HTERT RPE-1 (cell line): Measurements from ENCODE around the gene CASQ1.

Experiments
- in situ Hi-C: fragments of 300-500 bp; cut with MboI; formaldehyde crosslinking; loops from 4 replicates; pipeline ENCODE4 v1.14.3; 2020; ENCODE audit warnings: low sequenced_read_pairs

Gene CASQ1

GRCh38 chr1:160224606-160225005, 34.2 kb downstream of the CASQ1 start:
- in situ Hi-C loops: no loop called here

- in situ Hi-C loops: no loop called here
These were observed 35.0 kb downstream of the CASQ1 start for GRCh38 chr1:160225345-160225744.

DNA sequence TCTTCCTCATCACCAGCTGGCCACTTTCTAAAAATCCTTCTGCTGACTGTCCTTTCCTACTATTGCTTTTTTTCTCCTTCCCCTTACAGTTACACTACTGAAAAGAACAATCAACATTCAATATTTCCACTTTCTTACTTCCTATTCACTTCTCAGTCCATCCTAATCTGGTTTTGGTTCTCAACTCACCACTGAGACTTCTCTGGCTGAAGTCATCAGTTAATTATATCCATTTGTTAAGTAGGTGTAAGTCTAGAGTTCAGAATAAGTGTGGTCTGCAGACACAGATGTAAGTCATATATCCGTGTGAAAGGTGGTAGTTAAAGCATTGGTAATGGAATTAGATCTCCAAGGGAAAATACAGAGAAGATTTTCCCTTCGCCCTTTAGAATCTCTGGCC, 36.2 kb downstream of the CASQ1 start:
- in situ Hi-C loops: no loop called here

DNA sequence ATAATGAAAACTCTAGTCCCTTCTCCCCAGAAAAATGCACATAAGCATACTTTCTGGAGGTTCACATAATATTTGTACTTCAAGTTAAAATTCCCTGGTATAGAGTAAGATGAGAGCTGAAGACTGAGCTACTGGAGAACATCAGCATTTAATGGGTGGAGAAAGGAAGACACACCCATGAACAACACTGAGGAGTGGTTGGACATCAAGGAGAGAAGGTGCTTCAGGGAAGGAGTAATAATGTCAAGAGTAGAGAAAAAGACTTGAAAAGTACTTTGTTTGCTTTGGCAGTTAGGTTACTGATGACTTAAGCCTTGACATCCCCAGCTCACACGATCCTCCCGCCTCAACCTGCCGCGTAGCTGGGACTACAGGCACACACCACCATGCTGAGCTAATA, 36.7 kb downstream of the CASQ1 start:
- in situ Hi-C loops: no loop called here

DNA sequence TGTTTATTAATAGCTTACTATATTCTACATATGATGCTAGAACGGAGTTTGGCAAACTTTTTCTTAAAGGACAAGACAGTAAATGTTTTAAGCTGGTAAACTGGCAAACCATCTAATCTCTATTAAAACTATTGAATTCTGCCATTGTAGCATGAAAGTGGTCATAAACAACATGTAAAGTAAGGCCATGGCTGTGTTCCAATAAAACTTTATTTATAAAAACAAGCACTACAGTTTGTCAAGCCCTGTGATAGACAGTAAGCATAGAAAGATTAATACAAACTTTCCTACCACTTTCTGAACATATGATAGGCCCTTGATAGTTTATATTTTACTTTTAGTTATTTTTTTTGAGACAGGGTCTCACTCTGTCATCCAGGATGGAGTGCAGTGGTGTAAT, 37.2 kb downstream of the CASQ1 start:
- in situ Hi-C loops: no loop called here

GRCh38 chr1:160228431-160228830, 38.1 kb downstream of the CASQ1 start:
- in situ Hi-C loops: no loop called here

DNA sequence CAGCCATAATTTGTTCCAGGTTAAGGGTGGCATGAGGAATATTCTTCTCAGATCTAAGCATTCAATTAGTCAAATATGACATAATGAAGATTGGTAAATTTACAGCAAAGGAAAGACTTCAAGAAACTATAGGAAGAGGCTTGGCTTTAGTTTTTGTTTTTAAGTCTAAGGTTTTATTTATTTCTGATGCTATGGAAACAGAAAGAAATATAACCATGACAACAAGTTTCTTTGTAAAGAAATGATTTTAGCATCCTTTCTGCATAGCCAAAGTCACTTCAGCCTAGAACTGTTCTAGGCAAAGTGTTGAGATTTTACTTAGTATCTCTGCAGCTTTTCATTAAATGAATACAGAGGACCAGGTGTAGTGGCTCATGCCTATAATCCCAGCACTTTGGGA, 42.5 kb downstream of the CASQ1 start:
- in situ Hi-C loops: no loop called here

GRCh38 chr1:160236806-160237205, 46.4 kb downstream of the CASQ1 start:
- in situ Hi-C loops: no loop called here

GRCh38 chr1:160237558-160237957, 47.2 kb downstream of the CASQ1 start:
- in situ Hi-C loops: no loop called here

DNA sequence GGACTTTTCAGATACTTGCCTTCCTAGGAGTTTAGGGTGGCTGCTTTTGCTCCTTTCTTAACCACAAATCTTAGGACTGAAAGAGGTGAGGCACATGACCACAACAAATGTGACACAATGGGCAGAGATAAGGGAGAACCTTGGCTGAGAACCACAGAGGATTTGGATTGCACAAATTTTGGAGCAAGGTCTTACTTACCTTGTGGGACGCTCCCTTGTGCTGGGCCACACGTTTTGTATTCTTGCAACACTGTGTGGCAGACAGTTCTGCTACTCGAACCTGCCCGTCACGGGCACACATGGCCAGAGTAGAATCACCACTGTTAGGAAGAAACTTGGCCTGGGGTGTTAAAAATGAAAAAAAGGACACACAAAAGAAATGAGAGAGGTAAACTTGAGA, 48.0 kb downstream of the CASQ1 start:
- in situ Hi-C loops: no loop called here

DNA sequence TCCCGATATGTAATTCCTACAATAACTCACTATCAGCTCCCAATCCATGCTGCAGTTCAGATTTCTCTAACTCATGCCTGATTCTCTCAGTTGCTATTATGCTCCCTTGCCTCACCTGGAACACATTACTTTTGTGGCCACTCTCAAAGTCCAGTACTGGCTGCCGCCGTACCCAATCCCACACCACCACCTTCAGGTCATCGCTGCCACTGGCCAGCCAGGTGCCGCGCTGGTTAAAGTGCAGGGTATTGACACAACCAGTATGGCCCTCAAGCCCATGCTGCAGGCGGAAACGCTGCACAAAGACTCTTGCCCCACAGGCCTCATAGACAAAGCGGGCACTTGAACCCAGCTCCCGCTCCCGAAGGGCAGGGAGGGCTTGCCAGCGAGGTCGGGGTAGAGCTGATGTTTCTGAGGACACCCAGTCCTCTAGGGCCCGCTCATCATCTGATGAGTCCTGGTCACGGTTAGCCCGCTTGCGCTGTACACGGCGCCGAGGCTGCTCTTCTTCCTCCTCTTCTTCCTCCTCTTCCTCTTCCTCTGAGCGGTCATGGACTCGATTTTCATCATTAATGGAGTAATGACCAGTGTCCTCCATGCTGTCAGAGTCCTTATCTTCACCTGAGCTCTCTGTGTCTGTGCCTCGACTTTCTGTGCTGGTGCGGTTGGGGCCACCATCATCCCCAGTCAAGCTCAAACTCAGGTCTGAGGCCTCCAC, 49.4 kb downstream of the CASQ1 start:
- in situ Hi-C loops: no loop called here

DNA sequence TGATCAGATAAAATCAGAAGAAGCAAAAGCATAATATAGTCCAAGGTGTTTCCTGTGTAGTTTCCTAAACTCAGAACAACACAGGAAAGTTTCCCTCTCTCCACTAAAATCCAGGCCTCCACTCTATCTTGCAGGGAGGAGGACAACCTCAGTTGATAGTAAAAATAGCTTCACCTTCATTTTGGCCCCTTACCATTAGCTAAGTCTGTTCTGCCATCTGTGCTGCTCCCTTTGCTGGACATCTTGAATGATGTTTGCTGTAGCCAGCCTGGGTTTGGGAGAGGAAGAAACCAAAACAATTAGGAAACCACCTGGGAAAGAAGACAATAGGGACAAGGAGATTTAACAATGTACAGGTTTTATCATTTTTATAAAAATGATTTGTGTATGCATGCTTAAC, 53.4 kb downstream of the CASQ1 start:
- in situ Hi-C loops: no loop called here

GRCh38 chr1:160244209-160244608, 53.8 kb downstream of the CASQ1 start:
- in situ Hi-C loops: no loop called here

- in situ Hi-C loops: no loop called here
These were observed 55.1 kb downstream of the CASQ1 start for GRCh38 chr1:160245434-160245833.

DNA sequence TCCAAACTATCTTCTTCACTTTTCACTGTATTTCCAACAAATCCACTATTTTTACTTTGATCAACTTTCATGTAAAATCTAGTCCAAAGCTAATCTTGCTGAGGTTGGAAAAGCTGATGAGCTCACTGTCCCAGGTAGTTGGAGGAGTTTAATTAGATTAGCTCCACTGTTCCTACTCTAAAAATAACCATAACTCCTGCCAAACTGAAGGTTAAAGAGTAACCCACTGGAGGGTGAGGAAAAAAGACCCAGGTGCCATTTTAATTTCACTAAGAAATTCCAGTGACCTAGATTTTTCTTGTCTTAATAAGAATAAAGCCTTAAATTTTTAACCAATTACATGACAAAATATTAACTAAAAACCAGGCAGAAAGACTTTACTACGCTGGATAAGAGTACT, 56.7 kb downstream of the CASQ1 start:
- in situ Hi-C loops: no loop called here

DNA sequence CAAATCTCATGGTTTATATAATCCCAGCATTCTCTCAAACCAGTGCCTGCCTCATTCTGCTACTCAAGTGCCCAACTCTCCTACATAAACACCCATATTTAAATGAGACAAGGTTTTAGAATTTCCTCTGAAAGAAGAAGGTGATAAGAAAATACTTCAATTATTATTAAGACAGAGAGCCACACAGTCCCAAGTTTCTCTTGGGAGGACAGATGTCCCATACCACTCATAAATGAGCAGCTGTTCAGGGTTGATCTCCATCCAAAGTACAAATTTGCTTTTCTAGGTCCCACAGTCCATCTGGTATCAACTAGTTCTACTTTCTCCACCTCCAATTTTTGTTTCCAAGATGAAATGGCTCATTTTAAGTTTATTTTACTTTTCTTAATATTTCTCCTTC, 60.6 kb downstream of the CASQ1 start:
- in situ Hi-C loops: no loop called here
